Adrenal gland (tissue), 12 donors: Measurements from ENCODE around the gene MGAT4A. TPM values are rescaled to one million over a fixed set of nuclear protein-coding genes. Genes with fewer than 3 reads are reported as not detected.
A peak's percentile ranks its signal among the peaks of the same experiment; 100 is the strongest.

Experiments
- DNase-seq, 7 donors: peaks; one replicate each; pipeline ENCODE4 v3.0.0-alpha.2; 2019 to 2020
- H3K27ac ChIP-seq, 5 donors: fragments of 200-600 bp; sonication (generic) in 4 of 5; 1 replicate in 3 of 5; 2 replicates in 2 of 5; pipeline versions ENCODE4 v1.5.1 to v1.8.0; 2016 to 2020; ENCODE audit warnings: mild to moderate bottlenecking in 1 of 5
- H3K27me3 ChIP-seq: fragments of 200-600 bp; 2 replicates; pipeline ENCODE4 v1.8.0; 2021
- H3K36me3 ChIP-seq, 2 donors: fragments of 200-600 bp; replicated peaks in 1 of 2; 1 replicate in 1 of 2; 2 replicates in 1 of 2; pipeline versions ENCODE4 v1.5.1 to v1.8.0; 2018 to 2022
- H3K4me1 ChIP-seq, 2 donors: fragments of 200-600 bp; replicated peaks in 1 of 2; 1 replicate in 1 of 2; 2 replicates in 1 of 2; pipeline versions ENCODE4 v1.5.1 to v1.8.0; 2018 to 2021
- H3K4me3 ChIP-seq, 4 donors: fragments of 200-600 bp; sonication (generic) in 3 of 4; one replicate each; pipeline ENCODE4 v1.5.1; 2016 to 2018
- H3K9me3 ChIP-seq, 3 donors: fragments of 200-600 bp; sonication (generic) in 1 of 3; replicated peaks in 1 of 3; 1 replicate in 2 of 3; 2 replicates in 1 of 3; pipeline versions ENCODE4 v1.5.1 to v1.8.0; 2016 to 2021
- CTCF ChIP-seq, 6 experiments: fragments of 450-650 bp in 4 of 6; fragments of 200-600 bp in 2 of 6; sonication (generic) in 1 of 6; IDR thresholded peaks; 1 replicate in 5 of 6; 2 replicates in 1 of 6; pipeline versions ENCODE4 v1.5.1 to v1.8.0; 2016 to 2021; ENCODE audit warnings: antibody characterized with exemption in 6 of 6, mild to moderate bottlenecking in 2 of 6, moderate library complexity in 1 of 6
- POLR2A ChIP-seq, 2 donors: fragments of 450-650 bp; IDR thresholded peaks; one replicate each; pipeline ENCODE4 v1.6.1; 2017; ENCODE audit warnings: antibody characterized with exemption in 2 of 2, mild to moderate bottlenecking in 2 of 2, moderate library complexity in 1 of 2
- WGBS, 4 donors: extraction: QIAGEN DNeasy Blood & Tissue Kit in 2 of 4; methylation state at CpG; one replicate each; pipeline versions ENCODE4 v1.1.5 to v1.1.7; 2013 to 2017; 5-methylcytosine and 5-hydroxymethylcytosine counted together
- intact Hi-C, 2 donors: fragments of 100-400 bp; cut with DNase I; formaldehyde crosslinking; loops; one replicate each; pipeline versions ENCODE4 v1.14.1 to v1.15.0; 2022 to 2023
- polyA plus RNA-seq, 3 donors: library from polyadenylated mRNA; stranded (reverse); fragments of 200-250 nt in 2 of 3; fragments of 350-450 nt in 1 of 3; fragmentation: Illumina TruSeq in 1 of 3; extraction: RNeasy Lipid Tissue Mini Kit (QIAGEN cat#74804) in 1 of 3; gene quantifications; one replicate each; pipeline ENCODE4 v1.2.3, GENCODE V29; 2013 to 2014
- total RNA-seq, 9 donors: library from RNA; depleted of rRNA in 4 of 9; stranded (reverse); fragments of >200 nt in 4 of 9; fragments of 120-200 nt in 1 of 9; fragmentation: NEBNext Ultra II Directional in 1 of 9; extraction: Animal tissue kit (Norgen Biotek cat#: 25700) in 1 of 9; gene quantifications; one replicate each; pipeline versions ENCODE4 v1.1.0 to v1.2.4, GENCODE V29; 2013 to 2023
- donor health status: healthy with polysubstance abuse.
- donor health status: Bipolar disorder and iron deficiency.
- donor health status: DM: yes; HTN: yes; CAD: no.
- donor health status: DM: no; HTN: no; CAD: no.
- donor health status: DM: no; HTN: no; CAD: no.
- donor health status: DM: yes; HTN: yes; CAD: no.

Gene MGAT4A
- total and polyA plus RNA-seq, 12 donors, result 5.2 to 34.4 (median 18.7) TPM

- TF ChIP-seq POLR2A (IDR thresholded peaks at IDR 0.05) (no peak), CTCF (IDR thresholded peaks at IDR 0.05) (no peak)
- 52 to 65% (median 60%) methylated on average over 8 of the region's 8 CpGs for WGBS, 4 donors
- intact Hi-C loops, result no loop called here
- no peak for DNase-seq
- Histone ChIP-seq H3K4me3 (no peak overlapping the region), H3K27me3 (no peaks in the 10 kb centered on the region), H3K36me3 (no peaks in the 10 kb centered on the region), H3K4me1 (peaks cover 0 to 8% of the 10 kb centered on the region in 2 donors), H3K27ac (peak overlapping the region in 2 of 5 donors; percentile 6 to 73), H3K9me3 (no peaks in the 10 kb centered on the region)
Measured at GRCh38 chr2:98747888-98748287, 17.0 kb upstream of the MGAT4A start.

GRCh38 chr2:98746426-98746825, 15.5 kb upstream of the MGAT4A start:
- no peaks in the 10 kb centered on the region for H3K27me3 ChIP-seq
- TF ChIP-seq CTCF (IDR thresholded peaks at IDR 0.05), result no peak
- no peak for TF ChIP-seq POLR2A (IDR thresholded peaks at IDR 0.05)
- no peak overlapping the region for H3K27ac ChIP-seq
- H3K4me3 ChIP-seq, result no peak overlapping the region
- H3K9me3 ChIP-seq, result no peaks in the 10 kb centered on the region
- no peaks in the 10 kb centered on the region for H3K36me3 ChIP-seq
- intact Hi-C loops, result no loop called here
- H3K4me1 ChIP-seq, result peaks cover 0 to 8% of the 10 kb centered on the region in 2 donors
- no peak for DNase-seq

- Histone ChIP-seq H3K36me3 (no peaks in the 10 kb centered on the region), H3K27me3 (no peaks in the 10 kb centered on the region), H3K4me3 (no peak overlapping the region), H3K9me3 (no peaks in the 10 kb centered on the region), H3K27ac (no peak overlapping the region), H3K4me1 (peaks cover 0 to 8% of the 10 kb centered on the region in 2 donors)
- intact Hi-C loops, result no loop called here
- no peak for TF ChIP-seq POLR2A (IDR thresholded peaks at IDR 0.05)
- no peak for TF ChIP-seq CTCF (IDR thresholded peaks at IDR 0.05)
- peak in 1 of 7 donors; percentile 37 for DNase-seq
- 69 to 84% (median 80%) methylated on average over 5 of the region's 5 CpGs for WGBS, 4 donors
Measured at GRCh38 chr2:98744595-98744994, 13.7 kb upstream of the MGAT4A start.

GRCh38 chr2:98743835-98744234, 12.9 kb upstream of the MGAT4A start:
- H3K4me1 ChIP-seq, result peaks cover 0 to 8% of the 10 kb centered on the region in 2 donors
- no peak overlapping the region for H3K27ac ChIP-seq
- H3K27me3 ChIP-seq, result no peaks in the 10 kb centered on the region
- intact Hi-C loops, result no loop called here
- no peaks in the 10 kb centered on the region for H3K9me3 ChIP-seq
- no peak overlapping the region for H3K4me3 ChIP-seq
- WGBS, 4 donors, result 97 to 100% (median 100%) methylated on average over 1 of the region's 1 CpG
- no peaks in the 10 kb centered on the region for H3K36me3 ChIP-seq
- no peak for TF ChIP-seq CTCF (IDR thresholded peaks at IDR 0.05)
- TF ChIP-seq POLR2A (IDR thresholded peaks at IDR 0.05), result no peak
- DNase-seq, result no peak
